Forelimb muscle (tissue), 1 donor: ENCODE data around the gene CTDSP2. TPM values are rescaled to one million over a fixed set of nuclear protein-coding genes. Genes with fewer than 3 reads are reported as not detected.
"Not testable (repeated sequence)": the region's sequence is repeated elsewhere in the genome, so short reads cannot be mapped to it uniquely, and the experiment has no call there.

ENCODE experiments used
- DNase-seq: peaks from one replicate; pipeline ENCODE4 v3.0.0-alpha.2; 2013; ENCODE audit warnings: low read depth
- polyA plus RNA-seq: library from polyadenylated mRNA; unstranded; fragments of 120-200 nt; gene quantifications from one replicate; pipeline ENCODE4 v1.2.1, GENCODE V29; 2013; ENCODE audit not compliant: insufficient read length

Gene CTDSP2
- polyA plus RNA-seq, 1 donor: 195 TPM

DNA sequence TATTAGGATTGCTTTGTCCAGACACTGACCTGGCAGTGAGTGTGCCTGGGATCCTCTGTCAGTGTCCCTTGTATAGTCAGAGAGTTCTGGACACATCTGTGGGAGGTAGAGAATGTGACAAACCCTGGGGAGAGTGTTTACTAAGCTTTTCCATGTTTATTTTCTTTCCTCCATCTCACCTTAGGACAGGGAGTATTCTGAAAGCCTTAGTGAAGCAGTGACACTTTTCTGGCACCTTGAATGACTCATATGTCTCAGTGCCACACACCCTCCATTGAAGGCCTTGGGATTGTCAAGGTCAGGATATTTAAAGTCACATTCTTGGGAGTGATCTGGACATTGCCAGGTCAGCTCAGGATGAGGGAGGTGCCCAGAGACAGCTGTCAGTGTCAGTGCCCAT, 34.9 kb upstream of the CTDSP2 start:
- DNase-seq: no peak

DNA sequence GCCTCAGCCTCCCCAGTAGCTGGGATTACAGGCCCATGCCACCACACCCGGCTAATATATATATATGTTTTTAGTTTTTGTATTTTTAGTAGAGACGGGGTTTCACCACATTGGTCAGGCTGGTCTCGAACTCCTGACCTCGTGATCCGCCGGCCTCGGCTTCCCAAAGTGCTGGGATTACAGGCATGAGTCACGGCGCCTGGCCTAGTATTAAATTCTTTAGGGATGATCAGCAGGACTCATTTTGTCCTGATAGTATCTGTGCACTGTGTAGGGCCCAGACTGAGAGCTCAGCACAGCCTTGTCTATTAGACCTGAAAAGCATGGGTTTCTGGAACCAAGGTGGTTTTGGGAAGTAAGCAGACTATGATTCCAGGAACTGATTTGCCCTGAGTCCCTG, 34.5 kb upstream of the CTDSP2 start:
- not testable (repeated sequence) for DNase-seq

DNA sequence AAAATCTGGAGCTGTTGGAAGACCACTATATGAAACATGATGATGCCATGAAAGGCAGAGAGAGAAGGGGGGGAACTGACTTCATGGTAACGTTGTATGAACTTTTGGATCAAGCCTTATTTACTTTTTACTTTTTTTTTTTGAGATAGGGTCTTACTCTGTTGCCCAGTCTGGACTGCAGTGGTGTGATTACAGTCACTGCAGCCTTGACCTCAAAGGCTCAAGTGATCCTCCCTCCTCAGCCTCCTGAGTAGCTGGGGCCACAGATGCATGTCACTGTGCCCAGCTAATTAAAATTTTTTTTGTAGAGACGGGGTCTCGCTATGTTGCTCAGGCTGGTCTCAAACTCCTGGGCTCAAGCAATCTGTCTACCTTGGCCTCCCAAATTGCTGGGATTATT, 31.3 kb upstream of the CTDSP2 start:
- no peak for DNase-seq

DNA sequence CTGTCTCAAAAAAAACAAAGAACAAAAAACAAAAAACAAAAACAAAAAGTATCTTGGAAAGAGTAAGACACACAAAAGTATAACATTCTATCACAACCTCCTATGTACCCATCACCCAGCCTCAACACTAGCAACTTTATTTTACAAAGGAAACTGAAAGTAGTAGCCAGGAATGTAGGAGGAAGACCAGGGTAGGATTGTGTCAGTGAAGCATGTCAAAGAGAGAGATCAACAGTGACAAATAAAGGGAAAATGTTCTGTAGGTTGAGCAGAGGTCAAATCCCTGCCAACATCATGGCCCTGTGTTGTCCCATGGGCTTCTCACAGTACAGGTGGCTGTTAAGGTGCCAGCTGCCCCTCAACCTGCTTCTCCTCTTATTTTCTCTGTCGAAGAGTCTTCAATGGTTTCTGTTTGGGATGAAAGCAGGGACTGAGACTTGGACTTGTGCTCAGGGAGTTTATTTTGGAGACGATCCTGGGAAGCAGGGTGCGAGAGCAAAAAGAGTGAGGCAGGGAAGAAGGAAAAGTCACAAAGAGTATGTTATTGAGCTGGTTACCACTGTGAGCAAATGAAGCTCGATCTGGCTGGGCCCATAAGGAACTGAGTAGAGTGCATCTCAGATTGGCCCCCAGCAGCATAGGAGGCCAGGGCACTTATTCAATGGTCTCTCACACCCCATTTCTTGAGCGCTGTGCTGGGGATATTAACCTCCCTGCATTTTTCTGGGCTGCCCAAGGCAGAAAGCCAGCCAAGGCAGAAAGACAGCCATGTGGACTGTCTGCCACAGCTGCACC, 29.4 kb upstream of the CTDSP2 start:
- DNase-seq: no peak

GRCh38 chr12:57874166-57875108, 27.9 kb upstream of the CTDSP2 start:
- no peak for DNase-seq

GRCh38 chr12:57872362-57872761, 25.8 kb upstream of the CTDSP2 start:
- no peak for DNase-seq

DNA sequence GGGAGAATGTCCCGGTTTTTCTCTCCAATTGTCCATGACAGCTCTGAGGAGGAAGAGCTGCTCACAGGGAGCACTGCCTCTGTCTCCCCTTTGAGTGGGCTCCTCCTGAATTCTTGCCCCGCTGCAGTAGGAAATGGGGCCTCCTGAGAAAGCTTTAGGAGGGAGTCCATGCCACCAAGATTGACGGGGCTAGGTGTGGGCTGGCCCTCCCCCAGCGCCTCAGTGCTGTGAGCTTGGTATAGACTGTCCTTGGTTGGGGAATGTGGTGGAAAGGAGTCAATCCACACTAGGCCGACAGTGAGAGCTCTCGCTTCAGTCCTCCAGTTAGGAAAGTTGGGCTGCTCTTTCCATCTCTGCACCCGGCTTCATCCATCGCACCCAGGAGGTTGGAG, 23.4 kb upstream of the CTDSP2 start:
- no peak for DNase-seq

DNA sequence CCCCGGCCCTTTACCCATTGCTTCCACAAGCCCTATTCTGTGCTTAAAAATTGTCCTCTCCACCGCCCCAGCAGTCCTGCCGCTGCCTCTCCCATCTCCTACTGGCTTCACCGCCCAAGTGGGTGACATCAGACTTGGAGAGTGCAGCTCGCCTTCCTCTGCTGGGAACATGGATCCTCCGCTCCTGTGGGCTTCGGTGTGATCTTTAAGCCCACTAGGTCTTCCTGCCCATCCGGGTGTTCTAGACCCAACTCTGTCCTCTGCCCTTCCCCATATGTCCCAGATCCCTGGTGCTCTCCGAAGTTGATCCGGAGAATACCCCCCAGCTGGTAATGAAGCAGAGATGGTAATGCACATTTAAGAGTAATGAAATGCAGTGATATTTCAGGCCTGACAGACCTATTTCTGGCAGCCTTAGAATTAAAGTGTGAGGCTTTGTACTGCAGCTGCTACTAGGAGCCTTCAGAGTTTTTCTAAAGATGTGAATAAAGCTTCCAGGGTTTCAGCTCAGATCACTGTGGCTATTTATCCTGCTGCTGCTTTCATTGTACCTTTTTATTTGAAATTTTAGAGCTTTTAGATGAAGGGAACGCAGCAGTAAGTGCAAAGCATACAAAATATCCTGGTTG, 22.9 kb upstream of the CTDSP2 start:
- DNase-seq: no peak

GRCh38 chr12:57868851-57869268, 22.3 kb upstream of the CTDSP2 start:
- no peak for DNase-seq

DNA sequence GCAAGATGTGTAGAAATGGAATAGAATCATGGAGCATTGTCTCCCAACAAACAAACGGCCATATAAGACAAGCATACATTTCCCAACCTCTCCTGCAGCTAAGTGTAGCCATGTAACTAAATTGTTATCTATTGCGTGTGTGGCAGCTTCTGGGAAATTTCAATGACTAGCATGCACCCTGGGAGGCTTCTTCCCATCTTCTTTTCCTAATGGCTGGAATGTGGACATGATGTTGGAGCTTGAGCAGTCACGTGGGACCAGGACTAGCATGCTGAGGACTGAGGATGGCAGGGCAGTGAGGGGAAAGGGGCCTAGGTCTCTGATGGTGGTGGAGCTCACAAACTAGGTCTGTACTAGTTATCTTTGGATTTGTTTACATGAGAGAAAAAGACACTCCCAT, 21.7 kb upstream of the CTDSP2 start:
- no peak for DNase-seq

DNA sequence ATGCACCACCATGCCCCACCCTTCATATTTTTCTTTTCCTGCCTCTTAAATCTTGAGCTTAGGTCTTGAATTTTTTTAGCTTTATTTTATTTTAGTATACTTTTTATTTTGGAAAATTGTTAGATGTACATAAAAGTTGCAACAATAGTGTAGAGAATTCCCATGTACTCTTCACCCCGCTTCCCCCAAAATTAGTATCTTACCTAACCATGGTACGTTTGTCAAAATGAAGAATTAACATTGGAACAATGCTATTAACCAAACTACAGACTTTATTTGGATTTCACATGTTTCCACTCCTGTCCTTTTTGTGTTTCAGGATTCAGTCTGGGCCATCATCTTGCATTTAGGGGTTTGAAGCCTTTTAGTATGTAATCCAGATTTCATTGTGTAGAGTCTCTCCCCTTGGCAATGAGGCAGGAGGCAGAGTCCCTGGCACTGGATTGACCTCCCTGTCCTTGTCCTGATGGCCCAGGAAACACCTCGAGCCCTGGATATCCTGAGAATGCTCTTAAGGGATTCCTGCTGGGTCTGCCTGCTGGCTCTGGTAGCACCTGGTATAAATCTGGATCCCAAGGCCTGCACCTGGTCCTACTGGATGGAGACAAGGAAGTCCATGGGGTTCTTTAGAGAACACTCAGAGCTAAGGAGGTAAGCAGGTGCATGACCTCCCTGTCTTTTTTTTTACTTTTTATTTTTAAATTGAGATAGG, 19.9 kb upstream of the CTDSP2 start:
- DNase-seq: no peak

DNA sequence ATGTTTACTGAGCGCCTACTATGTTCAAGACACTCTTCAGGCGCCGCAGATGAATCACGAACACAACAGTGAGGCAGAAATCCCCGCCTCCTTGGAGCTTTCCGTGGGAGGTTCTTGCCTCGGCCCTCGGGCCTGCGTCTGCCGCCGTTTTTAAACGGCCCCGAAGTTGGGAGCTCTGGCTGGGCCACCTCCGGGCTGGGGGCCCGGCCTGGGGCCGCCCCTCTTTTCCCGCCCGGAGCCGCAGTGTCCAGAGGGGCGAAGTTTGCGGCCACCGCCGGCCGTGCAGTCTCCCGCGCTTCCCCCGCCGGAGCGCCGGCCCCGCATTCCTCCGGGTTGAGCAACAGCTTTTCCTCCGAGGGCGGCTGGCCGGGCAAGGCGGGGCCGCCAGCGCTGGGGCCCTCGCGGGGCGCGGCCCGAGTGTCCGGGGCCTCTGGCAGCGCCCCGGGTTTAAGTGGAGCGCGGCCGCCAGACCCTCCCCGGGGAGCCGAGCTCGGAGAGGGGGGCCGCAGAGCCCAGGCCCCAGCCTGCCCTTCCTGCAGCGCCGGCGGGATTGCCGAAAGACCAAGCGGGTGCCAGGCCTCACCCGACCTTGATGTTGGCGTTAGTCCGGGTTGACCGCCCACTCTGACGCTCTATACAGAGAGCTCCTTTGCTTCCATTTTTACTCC, 18.7 kb upstream of the CTDSP2 start:
- DNase-seq: no peak

DNA sequence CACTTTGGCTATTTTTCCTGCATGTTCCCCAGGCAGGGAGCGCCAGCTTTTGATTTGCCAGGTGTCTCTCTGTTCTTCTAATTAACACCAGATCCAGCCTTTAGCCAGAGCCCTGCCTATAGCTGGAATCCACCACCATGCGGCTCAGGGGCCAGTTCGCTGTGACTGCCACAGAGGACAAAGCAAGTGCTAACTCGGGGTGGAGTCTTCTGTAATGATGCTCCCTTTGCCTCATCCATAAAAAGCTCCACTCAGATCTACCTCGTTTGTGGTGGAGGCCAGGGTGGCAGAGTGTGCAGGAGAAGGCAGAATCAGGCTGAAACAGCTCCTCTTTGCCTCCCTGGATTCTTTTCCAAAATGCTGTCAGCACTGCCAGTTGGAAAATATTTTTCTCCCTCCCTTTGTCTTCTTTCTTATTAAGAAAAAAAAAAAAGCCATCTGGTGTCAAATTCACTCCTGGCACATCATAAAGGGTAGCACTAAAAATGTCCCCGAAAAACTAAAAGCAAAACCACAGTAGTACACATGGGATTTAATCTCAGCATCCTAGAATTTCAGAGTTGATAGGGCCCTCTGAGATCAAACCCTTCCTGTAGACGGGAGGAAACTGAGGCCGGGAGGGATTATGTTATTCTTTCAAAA, 18.0 kb upstream of the CTDSP2 start:
- DNase-seq: no peak

GRCh38 chr12:57863676-57864075, 17.1 kb upstream of the CTDSP2 start:
- DNase-seq: no peak

DNA sequence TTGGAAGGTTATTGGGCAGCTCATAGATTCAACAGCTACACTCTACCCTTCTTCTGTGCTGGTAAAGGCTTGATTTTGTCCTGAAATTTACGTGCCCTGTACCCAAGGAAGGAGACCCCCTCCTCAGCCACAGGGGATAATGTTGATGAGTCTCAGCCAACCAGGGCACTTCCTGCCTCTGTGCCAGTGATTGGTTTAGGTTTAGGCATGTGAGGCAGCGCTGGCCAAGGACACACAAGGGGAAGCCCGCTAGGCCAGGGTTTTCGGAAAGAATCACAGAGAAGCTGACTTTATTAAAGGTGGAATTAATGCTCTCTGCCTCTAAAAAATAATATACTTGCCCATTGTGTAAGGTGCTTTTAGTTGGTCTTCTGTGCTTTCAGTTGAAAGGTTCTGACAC, 15.4 kb upstream of the CTDSP2 start:
- no peak for DNase-seq

DNA sequence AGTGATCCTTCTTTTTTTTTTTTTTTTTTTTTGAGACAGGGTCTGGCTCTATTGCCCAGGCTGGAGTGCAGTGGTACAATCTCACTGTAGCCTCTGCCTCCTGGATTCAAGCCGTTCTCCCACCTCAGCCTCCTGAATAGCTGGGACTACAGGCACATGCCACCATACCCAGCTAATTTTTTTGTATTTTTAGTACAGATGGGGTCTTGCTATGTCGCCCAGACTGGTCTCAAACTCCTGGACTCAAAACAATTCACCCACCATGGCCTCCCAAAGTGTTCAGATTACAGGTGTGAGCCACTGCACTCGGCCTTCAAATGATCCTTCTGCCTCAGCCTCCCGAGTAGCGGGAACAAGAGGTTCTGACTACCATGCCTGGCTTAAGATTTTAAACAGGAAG, 14.4 kb upstream of the CTDSP2 start:
- DNase-seq: not testable (repeated sequence)

DNA sequence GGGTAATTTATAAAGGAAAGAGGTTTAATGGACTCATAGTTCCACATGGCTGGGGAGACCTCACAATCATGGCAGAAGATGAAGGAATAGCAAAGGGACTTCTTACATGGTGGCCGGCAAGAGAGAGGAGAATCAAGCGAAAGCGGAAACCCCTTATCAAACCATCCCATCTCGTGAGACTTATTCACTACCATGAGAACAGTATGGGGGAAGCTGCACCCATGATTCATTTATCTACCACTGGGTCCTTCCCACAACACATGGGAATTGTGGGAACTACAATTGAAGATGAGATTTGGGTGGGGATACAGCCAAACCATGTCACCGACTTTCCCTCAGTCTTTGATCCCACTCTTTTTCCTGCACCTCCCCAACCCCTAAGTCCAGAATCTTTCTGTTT, 12.6 kb upstream of the CTDSP2 start:
- no peak for DNase-seq

GRCh38 chr12:57858123-57858522, 11.6 kb upstream of the CTDSP2 start:
- DNase-seq: not testable (repeated sequence)

DNA sequence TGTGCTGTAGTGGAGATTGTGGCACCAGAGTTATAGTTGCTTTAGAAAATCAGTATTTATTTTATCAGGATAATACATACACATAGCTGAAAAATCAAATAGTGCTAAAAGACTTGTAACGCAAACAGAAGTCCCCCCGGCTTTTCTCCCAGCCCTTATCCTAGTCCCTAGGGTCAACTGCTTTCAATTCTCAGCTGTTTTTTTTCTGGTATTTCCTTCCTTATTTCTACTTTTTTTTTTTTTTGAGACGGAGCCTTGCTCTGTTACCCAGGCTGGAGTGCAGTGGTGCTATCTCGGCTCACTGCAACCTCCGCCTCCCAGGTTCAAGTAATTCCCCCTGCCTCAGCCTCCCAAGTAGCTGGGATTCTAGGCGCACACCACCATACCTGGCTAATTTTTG, 8.4 kb upstream of the CTDSP2 start:
- DNase-seq: no peak

- no peak for DNase-seq
These were observed 7.5 kb upstream of the CTDSP2 start for GRCh38 chr12:57853864-57854556.
